Measurements from ENCODE around the gene HSH2D.

- no peak for TF ChIP-seq EZH2 (IDR thresholded peaks at IDR 0.05; ENCODE audit: borderline replicate concordance)
- TF ChIP-seq, protein P1, sequence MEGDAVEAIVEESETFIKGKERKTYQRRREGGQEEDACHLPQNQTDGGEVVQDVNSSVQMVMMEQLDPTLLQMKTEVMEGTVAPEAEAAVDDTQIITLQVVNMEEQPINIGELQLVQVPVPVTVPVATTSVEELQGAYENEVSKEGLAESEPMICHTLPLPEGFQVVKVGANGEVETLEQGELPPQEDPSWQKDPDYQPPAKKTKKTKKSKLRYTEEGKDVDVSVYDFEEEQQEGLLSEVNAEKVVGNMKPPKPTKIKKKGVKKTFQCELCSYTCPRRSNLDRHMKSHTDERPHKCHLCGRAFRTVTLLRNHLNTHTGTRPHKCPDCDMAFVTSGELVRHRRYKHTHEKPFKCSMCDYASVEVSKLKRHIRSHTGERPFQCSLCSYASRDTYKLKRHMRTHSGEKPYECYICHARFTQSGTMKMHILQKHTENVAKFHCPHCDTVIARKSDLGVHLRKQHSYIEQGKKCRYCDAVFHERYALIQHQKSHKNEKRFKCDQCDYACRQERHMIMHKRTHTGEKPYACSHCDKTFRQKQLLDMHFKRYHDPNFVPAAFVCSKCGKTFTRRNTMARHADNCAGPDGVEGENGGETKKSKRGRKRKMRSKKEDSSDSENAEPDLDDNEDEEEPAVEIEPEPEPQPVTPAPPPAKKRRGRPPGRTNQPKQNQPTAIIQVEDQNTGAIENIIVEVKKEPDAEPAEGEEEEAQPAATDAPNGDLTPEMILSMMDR (IDR thresholded peaks at IDR 0.05; ENCODE audit: poor library complexity): no peak
These were observed 50.0 kb downstream of the HSH2D start for GRCh38 chr19:16193466-16193865.
